HFFc6 (cell line): Measurements from ENCODE around the gene PILRA. TPM values are rescaled to one million over a fixed set of nuclear protein-coding genes. Genes with fewer than 3 reads are reported as not detected.
"Not testable (repeated sequence)": the region's sequence is repeated elsewhere in the genome, so short reads cannot be mapped to it uniquely, and the experiment has no call there.

Source experiments
- DNase-seq: peaks from one replicate; pipeline ENCODE4 v3.0.0-alpha.2; 2018
- H3K27ac Mint-ChIP-seq: 2 replicates; pipeline ENCODE4 v1.8.0; 2020; ENCODE audit warnings: mild to moderate bottlenecking, mixed read lengths
- H3K27me3 Mint-ChIP-seq: 2 replicates; pipeline ENCODE4 v1.8.0; 2021; ENCODE audit warnings: mild to moderate bottlenecking, moderate library complexity, mixed read lengths; ENCODE audit not compliant: insufficient read depth
- H3K36me3 Mint-ChIP-seq: 2 replicates; pipeline ENCODE4 v1.8.0; 2021; ENCODE audit warnings: low read depth, mixed read lengths
- H3K4me1 Mint-ChIP-seq: 2 replicates; pipeline ENCODE4 v1.8.0; 2020; ENCODE audit warnings: low read depth, mixed read lengths
- H3K4me3 Mint-ChIP-seq: 2 replicates; pipeline ENCODE4 v1.8.0; 2020; ENCODE audit warnings: mild to moderate bottlenecking, moderate library complexity, mixed read lengths
- H3K9me3 Mint-ChIP-seq: 2 replicates; pipeline ENCODE4 v1.8.0; 2020; ENCODE audit warnings: mild to moderate bottlenecking, mixed read lengths
- total RNA-seq, 6 experiments: library from RNA; stranded (reverse); fragmentation: NEBNext Ultra II Directional; extraction: Animal tissue kit (Norgen Biotek cat#: 25700); gene quantifications; 2 replicates in 1 of 6; 3 replicates in 5 of 6; pipeline ENCODE4 v1.2.3, GENCODE V29; 2021
- TF ChIP-seq, protein P1 (sequence below): fragments of 200-600 bp; sonication (generic); IDR thresholded peaks from 2 replicates; pipeline ENCODE4 v1.5.0; 2021; ENCODE audit warnings: antibody characterized with exemption, mild to moderate bottlenecking

The PILRA gene
- total RNA-seq, 6 experiments from 2014 or later = 0.30 to 0.34 (median 0.31) TPM; not detected in 2

- H3K4me1 Mint-ChIP-seq = no peaks in the 10 kb centered on the region
- no peak for DNase-seq
- H3K9me3 Mint-ChIP-seq = no peaks in the 10 kb centered on the region
- no peak overlapping the region for H3K27ac Mint-ChIP-seq
- H3K4me3 Mint-ChIP-seq = no peak overlapping the region
- TF ChIP-seq, protein P1, sequence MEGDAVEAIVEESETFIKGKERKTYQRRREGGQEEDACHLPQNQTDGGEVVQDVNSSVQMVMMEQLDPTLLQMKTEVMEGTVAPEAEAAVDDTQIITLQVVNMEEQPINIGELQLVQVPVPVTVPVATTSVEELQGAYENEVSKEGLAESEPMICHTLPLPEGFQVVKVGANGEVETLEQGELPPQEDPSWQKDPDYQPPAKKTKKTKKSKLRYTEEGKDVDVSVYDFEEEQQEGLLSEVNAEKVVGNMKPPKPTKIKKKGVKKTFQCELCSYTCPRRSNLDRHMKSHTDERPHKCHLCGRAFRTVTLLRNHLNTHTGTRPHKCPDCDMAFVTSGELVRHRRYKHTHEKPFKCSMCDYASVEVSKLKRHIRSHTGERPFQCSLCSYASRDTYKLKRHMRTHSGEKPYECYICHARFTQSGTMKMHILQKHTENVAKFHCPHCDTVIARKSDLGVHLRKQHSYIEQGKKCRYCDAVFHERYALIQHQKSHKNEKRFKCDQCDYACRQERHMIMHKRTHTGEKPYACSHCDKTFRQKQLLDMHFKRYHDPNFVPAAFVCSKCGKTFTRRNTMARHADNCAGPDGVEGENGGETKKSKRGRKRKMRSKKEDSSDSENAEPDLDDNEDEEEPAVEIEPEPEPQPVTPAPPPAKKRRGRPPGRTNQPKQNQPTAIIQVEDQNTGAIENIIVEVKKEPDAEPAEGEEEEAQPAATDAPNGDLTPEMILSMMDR = no peak
- no peaks in the 10 kb centered on the region; the same call in 1 of the 2 replicates for H3K27me3 Mint-ChIP-seq
- peaks cover 44% of the 10 kb centered on the region for H3K36me3 Mint-ChIP-seq
These were observed 10.2 kb upstream of the PILRA start for GRCh38 chr7:100363098-100363497.

GRCh38 chr7:100363797-100364196 lies 9.5 kb upstream of the PILRA start:
- not testable (repeated sequence) for H3K27ac Mint-ChIP-seq, DNase-seq, H3K27me3 Mint-ChIP-seq, H3K4me3 Mint-ChIP-seq, H3K9me3 Mint-ChIP-seq, H3K4me1 Mint-ChIP-seq
- peaks cover 44% of the 10 kb centered on the region for H3K36me3 Mint-ChIP-seq

DNA sequence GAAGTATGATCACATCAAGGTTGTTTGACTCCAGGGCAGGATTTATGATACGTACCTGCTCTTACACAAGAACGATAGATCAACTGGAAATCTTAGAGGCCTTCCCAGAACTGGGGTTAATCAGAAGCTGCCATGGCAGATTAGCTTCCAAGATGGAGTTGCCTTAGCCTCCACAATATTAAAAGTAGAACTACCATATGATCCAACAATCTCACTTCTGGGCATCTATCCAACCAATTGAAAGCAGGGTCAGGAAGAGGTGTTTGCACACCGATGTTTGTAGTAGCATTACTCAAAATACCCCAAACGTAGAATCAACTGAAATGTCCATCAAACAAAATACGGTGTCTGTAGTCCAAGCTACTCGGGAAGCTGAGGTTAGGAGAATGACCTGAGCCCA lies 8.8 kb upstream of the PILRA start:
- DNase-seq = no peak
- peaks cover 44% of the 10 kb centered on the region for H3K36me3 Mint-ChIP-seq

DNA sequence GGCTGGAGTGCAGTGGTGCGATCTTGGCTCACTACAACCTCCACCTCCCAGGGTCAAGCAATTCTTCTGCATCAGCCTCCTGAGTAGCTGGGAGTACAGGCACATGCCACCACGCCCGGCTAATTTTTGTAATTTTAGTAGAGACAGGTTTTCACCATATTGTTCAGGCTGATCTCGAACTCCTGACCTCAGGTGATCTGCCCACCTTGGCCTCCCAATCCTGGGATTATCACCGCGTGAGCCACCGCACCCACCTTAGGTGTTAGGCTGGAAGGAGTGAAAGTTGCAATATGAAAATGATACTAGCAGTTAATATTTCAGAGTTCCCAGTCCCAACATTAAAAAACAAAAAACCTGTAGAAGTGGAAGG lies 7.3 kb upstream of the PILRA start:
- not testable (repeated sequence) for H3K9me3 Mint-ChIP-seq, H3K27me3 Mint-ChIP-seq, DNase-seq, H3K4me3 Mint-ChIP-seq, H3K4me1 Mint-ChIP-seq
- H3K27ac Mint-ChIP-seq = peak overlapping the region; percentile 51; the same call in 1 of the 2 replicates
- H3K36me3 Mint-ChIP-seq = peaks cover 34% of the 10 kb centered on the region

More for the DNA sequence above, 8.8 kb upstream of the PILRA start:
- TF ChIP-seq, protein P1 = no peak
- no peaks in the 10 kb centered on the region for H3K4me1 Mint-ChIP-seq
- no peaks in the 10 kb centered on the region for H3K9me3 Mint-ChIP-seq
- H3K27me3 Mint-ChIP-seq = no peaks in the 10 kb centered on the region; the same call in 1 of the 2 replicates
- H3K27ac Mint-ChIP-seq = no peak overlapping the region
- H3K4me3 Mint-ChIP-seq = no peak overlapping the region

DNA sequence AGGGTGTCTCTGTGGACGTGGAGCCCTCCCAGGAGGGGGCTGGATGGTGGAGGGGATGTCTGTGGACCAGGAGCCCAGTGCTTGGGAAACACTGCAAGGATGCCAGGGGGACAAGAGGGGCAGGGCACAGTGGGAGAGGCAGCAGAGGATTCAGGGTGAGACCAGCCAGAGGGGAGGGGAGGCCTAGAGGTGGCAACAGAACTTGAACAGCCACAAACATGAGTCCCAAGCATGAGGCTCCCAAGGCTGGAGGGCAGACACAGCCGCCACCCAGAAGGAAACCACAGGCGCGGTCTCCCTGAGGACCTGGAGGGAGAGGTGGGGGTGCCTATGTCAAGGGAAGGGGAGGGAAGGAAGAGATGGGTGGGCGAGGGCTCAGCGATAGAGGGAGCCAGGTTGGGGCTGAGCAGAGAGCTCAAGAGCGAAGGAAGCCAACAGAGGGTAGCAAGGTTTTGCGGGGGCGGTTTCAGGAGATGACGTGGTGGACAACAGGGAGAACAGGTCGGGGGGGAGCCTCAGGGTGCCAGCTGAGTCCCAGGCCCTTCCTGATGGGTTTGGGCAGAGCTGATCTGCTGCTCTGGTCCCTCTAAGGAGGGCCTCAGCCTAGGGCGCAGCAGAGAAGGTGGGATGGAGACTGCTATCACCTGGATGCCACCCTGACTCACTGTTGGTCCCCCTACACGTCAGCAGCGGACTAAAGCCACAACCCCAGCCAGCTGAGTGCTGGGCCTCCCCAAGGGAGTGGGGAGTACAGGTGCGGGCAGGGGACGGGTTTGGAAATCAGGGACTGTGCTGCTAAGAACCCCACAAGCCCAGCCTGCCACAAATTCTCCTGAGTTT lies 6.7 kb upstream of the PILRA start:
- Mint-ChIP-seq H3K36me3 (peaks cover 34% of the 10 kb centered on the region), H3K27ac (peak overlapping the region; percentile 51; the same call in 1 of the 2 replicates)

DNA sequence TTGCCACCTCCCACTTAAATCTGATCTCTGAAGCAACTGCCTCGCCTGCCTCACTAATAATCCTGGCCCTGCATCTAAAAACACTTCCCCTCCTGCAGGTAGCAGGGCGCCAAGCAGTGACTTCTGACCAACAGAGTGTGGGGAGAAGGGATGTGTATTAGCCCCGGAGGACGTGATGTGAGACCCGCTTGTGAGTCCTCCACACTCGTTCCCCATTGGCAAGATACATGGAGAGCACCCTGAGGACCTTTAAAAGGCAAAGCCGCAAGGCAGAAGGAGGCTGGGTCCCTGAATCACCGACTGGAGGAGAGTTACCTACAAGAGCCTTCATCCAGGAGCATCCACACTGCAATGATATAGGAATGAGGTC lies 6.1 kb upstream of the PILRA start:
- TF ChIP-seq, protein P1 = no peak
- DNase-seq = no peak
- Mint-ChIP-seq H3K9me3 (no peaks in the 10 kb centered on the region), H3K27ac (no peak overlapping the region), H3K4me1 (no peaks in the 10 kb centered on the region; the same call in 1 of the 2 replicates), H3K36me3 (peaks cover 31% of the 10 kb centered on the region), H3K27me3 (peaks cover 2% of the 10 kb centered on the region; the same call in 1 of the 2 replicates), H3K4me3 (no peak overlapping the region)

More for the DNA sequence above, 6.7 kb upstream of the PILRA start:
- H3K4me3 Mint-ChIP-seq = no peak overlapping the region
- no peak for DNase-seq
- peaks cover 2% of the 10 kb centered on the region; the same call in 1 of the 2 replicates for H3K27me3 Mint-ChIP-seq
- TF ChIP-seq, protein P1 = no peak
- no peaks in the 10 kb centered on the region for H3K9me3 Mint-ChIP-seq
- H3K4me1 Mint-ChIP-seq = no peaks in the 10 kb centered on the region; the same call in 1 of the 2 replicates
